ENCODE results near the gene THADA.

The THADA gene

GRCh38 chr2:43360137-43360536 lies 235.7 kb downstream of the THADA start:
- no peak for DNase-seq

DNA sequence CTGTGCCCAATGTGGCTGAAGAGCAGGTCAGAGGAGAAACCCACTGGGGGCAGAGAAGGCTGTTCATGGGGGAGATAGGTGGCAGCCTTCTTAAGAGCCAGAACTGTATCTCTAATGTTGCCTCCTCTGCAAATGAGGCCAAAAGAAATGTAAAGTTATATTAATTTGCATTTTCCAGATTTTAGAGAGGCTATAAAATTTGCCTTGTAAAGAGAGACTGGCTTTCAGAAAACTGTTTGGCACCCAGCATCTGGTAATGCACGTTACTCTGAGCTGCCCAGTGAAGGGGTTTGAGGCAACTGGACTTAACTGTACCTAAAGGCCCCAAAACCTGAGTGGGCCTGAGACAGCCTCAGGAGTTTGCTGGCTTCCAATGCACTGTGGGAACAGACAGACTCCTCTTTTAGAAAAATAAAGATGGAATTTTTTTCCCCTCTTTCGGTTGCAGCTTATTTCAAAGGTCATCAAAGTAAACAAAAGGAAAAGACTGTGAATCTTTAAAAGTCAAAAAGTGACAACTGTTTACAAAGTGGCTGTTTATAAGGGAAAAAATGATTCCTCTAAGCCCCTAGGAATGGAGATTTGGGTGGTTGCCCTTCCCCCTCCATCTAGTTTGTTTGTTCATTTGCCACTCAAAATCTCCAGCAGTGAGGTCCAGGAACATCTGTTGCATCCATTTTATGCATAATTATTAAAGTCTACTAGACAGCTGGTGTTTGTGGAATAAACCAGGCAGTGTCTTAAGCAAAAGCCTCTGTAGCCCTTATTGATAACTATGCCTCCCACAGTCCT lies 237.2 kb downstream of the THADA start:
- DNase-seq, result no peak

GRCh38 chr2:43356774-43357173 lies 239.1 kb downstream of the THADA start:
- DNase-seq, result no peak

DNA sequence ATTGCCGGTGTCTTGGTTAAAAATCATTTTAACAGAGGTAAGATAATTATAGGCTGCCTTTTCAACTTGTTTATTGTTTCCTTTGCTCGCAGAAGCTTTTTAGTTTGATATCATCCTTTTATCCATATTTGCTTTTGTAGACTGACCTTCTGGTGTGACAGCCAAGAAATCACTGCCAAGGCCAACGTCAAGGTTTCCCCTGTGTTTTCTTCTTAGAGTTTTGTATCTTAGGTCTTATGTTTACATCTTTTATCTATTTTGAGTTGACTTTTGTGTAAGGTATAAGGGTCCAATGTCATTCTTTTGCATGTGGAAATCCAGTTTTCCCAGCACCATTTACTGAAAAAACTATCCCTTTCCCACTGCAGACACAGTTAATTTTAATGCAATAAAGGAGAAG lies 240.4 kb downstream of the THADA start:
- DNase-seq, result no peak

- DNase-seq, result no peak
Observed at GRCh38 chr2:43349904-43350303, 245.9 kb downstream of the THADA start.

DNA sequence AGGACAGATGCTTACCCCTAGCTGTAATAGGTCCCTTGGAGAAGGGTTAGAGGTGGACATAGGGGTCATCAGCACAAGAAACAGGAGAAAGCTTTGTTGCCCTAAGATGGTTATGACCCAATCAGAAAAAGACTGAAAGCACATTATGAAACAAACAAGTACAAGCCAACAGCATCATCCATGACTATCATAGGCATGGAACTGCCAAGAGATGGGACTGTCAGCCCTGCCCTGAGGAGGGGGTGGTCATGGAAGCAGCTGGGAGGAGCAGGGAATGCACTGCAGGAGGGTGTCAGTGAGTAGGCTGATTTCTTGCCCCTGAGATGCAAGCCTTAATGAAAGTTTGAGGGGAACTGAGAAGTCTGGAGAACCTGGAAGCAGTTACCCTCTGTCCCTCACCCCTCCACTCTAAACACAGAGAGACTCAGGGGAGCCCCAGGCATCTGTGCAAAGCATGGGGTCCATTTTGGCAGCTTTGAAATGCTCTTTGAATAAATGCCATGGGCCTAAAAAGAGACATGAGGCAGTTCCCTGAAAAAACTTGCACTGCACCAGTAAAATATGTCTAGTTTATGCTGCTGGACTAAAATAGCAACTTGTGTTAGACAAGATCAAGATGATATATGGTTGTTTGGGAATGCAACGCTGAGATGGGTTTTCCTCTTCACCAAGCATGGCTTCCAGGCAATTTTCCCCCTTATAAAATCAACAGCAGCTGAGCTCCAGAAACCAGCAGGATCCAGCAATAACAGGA lies 246.8 kb downstream of the THADA start:
- DNase-seq, result no peak

DNA sequence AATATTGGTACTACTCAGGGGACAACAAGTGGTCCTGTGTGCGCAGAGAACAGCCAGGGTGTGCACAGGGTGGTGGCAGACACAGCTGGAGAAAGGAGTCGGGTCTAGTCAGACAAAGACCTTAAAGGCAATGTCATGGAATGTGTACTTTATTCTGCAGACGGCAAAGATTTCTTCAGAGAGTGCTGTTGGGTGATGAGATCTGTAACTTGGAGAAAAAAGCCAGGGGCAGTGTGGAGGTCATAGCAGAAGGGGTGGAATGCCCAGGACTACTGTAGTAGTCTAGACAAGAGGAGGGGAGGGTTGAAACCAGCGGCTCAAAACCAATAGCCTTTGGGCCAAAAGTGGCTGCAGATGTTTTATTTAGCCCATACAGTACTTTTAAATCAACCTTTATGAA lies 248.1 kb downstream of the THADA start:
- DNase-seq, result no peak

DNA sequence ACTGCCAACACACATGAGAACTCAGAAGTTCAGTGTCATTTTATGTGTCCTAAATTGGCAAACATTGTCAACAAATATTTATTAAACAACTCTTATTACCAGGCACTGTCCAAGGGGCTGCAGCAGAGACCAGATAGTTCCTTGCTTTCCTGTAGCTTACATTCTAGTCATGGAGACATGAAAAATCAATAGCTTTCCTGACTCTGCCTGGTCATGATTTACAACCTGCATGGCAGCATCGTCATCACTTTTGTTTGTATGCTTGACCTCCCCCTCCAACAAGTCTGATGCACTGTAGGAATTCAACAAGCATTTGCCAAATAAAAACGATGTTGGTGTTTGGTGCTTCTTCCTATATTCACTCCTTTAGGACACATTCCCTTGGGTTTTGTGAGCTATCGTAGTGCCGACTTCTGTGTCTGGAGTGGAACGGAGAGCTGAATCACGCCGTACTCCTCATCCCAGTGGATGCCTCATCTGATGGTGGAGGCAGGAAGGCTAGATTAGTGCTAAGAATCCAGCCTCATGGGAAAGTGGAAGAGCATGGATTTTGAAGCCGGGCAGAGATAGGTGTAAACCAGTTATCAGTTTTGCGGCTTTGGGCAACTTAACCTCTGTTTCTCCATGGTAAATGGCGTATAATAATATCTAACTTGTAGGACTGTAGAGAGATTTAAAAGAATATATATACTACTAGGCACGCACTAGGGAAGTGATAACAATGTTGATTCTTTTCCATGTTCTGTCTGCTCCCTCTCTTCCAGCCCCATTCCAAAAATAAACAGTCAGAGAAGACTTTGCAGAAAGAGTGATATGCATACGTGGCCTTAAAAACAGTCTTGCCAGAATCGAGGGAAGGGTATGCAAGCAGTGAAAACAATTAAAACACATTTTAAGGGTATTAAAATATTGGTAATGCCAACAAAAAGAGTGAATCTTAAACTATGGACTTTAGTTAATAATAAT lies 249.0 kb downstream of the THADA start:
- no peak for DNase-seq

DNA sequence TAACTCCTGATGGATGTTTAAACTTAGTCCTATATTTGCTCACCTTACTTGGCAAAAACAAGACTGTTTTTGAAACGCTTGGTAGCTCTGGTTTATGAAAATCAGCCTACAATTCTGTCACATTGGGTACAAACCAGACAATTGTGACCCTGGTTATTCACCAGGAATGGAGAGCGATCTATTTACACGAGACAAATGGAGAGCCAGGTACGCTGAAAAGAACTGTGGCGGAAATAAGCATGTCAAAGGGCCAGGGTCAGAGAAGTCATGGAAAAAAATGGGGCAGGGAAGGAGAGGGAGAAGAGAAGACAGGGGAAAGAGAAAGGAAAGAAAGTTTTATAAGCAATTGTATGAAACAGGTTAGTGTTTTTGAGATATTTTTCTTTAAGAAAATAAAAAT lies 250.0 kb downstream of the THADA start:
- no peak for DNase-seq

DNA sequence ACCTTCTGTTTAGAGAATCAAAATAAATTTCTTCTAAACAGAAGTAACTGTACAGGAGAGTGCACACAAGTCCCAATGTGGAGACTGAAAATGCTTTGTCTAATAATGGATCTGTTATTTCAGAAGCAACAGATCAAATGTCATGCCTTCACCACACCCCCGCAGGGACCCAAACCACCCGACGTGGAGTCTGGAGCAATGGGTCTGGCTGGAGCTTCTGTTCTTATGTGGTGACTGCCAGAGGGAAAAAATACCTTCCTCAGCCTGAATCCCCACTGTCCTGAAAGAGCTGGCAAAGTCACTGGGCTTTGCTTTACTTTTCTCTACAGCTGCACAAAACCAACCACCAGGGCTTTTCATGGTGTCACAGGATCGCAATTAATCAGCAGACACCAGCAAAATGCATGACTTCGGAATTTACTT lies 250.4 kb downstream of the THADA start:
- peak in 2 of 56 donors; percentile 10 for DNase-seq

GRCh38 chr2:43344868-43345373 lies 250.9 kb downstream of the THADA start:
- no peak for DNase-seq

DNA sequence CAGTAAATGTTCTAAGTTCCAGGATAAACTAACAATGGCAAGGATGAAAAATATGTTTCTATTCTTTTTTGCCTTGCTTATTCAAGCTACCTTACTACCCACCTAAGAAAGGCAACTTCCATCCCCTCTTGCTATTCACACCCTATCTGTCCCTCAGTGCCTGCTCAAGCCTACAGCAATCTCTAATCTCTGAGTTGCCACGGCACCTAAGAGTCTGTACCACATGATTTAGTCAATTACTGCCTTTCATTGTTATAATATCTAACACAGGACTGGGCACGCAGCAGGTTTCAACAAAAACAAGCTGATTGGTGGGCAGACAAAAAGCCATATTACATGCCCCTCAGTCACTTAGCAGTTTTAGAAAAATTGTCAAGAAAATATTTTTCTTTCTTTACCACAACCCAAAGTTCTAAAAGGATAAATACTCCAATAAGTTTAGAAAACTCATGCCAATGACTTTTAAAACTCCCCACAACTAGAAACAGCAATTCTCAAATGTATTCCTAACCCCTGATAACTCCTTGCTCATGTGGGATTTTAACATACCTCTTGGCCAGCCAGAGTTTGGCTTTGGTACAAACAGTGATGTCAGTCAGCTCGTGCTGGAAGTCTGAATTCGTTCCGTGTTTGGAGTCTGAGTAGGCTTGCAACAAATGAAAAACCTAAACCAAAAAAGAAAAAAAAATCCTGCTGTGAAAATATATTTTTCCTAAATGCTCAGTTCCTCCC lies 252.1 kb downstream of the THADA start:
- DNase-seq, result peak in 9 of 56 donors; percentile 3 to 37 (median 11)

DNA sequence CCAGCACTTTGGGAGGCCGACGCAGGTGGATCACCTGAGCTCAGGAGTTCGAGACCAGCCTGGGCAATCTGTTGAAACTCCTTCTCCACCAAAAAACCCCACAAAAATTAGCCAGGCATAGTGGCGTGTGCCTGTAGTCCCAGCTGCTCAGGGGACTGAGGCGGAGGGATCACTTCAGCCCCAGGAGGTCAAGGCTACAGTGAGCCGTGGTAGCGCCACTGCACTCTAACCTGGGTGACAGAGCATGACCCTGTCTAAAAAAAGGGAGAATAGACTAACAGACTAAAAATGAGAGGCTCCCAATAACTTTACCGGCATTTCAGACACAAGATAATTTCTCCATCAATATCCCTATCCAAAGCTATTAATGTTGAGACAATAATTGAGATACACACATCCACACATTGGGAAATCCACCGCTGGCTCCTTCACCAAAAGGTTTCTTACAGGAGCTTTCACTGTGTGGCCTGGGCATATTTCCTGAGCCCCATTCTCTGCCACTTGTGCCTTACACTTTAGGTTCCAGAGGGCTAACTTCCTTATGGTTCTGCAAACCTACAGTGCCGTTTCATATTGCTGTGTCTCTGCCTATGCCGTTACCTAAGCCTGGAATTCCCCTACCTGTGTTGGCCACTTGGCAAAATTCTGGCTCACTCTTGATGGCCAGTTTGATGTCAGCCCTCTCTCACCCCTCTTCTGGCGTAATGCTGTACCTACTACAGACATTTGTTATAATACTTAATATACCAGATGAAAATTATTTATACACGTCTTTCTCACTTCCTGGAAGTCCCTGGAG lies 253.7 kb downstream of the THADA start:
- no peak for DNase-seq

DNA sequence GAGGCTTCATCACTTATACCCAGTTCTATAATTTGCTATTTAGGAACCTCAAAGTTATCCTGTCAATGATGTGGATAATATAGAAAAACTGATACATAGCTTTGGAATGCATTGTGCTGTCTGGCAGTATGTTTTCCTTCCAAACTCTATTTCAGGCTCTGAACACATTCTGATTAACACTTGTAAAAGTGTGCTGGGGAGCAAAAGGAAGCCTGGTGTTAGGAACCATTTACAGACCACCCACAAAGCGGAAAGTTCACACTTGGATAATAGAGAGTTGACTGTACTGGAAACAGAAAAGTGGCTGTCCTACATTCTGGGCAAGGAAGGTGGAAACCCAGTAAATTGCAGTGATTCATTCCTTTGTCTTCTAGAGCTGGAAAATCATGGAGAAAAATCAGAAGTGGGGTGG lies 254.9 kb downstream of the THADA start:
- DNase-seq, result no peak

DNA sequence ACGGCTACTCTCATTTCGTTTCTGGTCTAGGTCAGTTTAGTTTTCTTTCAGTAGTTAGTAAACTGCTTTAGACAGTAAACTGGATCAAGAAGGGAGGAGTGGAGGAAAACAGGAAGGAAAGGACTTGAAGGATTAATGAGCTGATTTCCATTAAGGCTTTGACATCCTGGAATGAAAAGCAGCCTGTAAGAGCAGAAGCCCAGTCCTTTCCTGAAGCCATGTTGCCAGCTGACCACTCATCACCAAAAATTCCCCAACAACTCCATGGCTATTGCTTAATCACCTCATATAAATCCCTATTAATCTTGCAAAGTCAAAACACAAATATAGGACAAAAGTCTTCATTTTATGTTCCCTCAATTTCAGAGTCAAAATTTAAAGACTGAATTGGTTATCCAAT lies 255.8 kb downstream of the THADA start:
- DNase-seq, result no peak

DNA sequence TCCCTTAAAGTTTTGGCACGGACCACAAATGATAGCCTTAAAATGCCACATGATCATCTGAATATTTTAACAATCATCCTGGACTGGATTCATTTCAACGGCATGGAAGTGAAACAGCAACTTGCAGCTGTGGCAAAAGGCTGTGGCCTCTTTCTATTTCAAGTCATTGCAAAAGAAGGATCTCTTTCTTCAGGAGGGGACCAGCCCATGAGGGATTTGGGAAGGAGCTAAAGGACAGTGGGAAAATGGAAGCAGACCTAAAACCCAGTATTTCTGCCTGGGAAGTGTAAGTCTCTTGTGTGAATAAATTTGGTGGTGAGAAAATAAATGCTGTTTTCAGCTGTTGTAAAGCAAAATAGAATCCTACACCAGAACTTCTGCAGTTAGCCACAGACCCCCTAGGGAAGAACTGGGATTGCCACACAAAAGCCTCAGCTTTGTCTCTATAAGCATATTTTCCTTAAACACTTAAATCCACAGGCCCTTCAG lies 262.1 kb downstream of the THADA start:
- peak in 1 of 56 donors; percentile 8 for DNase-seq

DNA sequence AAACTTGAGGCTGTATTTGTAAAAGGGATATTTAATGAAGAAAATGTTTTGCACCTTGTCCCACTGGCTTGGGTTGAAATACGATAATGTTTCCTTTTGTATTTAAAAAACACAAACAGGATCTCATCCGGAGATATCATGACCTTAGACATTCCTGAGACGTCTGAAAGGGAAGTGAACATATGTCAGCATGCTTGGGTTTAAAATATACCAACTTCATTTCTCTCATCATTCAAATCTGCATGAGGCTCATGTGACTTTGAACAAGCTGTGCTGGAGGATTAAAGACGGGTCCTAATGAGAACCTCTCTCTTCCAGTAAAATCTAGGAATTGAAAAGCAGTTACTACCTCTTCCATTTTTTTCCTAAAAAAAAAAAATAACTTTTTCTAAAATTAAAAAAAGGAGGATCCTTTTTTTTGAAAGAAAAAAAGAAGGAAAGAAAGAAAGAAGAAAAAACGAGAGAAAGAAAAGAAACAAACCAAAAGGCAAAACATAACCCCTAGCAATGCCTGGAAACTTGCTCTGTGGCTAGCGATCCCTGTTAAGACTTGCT lies 262.7 kb downstream of the THADA start:
- no peak for DNase-seq

- no peak for DNase-seq
Observed at GRCh38 chr2:43332653-43333052, 263.2 kb downstream of the THADA start.

GRCh38 chr2:43331422-43331821 lies 264.4 kb downstream of the THADA start:
- peak in 1 of 56 donors; percentile 10 for DNase-seq

Data from nucleus accumbens (tissue), 56 donors.